ENCODE data around the gene CNR2.

Gene CNR2

GRCh38 chr1:23953020-23953419 lies 39.9 kb upstream of the CNR2 start:
- TF ChIP-seq EZH2 (IDR thresholded peaks at IDR 0.05; ENCODE audit: borderline replicate concordance, low read length) = no peak
- TF ChIP-seq, protein P1, sequence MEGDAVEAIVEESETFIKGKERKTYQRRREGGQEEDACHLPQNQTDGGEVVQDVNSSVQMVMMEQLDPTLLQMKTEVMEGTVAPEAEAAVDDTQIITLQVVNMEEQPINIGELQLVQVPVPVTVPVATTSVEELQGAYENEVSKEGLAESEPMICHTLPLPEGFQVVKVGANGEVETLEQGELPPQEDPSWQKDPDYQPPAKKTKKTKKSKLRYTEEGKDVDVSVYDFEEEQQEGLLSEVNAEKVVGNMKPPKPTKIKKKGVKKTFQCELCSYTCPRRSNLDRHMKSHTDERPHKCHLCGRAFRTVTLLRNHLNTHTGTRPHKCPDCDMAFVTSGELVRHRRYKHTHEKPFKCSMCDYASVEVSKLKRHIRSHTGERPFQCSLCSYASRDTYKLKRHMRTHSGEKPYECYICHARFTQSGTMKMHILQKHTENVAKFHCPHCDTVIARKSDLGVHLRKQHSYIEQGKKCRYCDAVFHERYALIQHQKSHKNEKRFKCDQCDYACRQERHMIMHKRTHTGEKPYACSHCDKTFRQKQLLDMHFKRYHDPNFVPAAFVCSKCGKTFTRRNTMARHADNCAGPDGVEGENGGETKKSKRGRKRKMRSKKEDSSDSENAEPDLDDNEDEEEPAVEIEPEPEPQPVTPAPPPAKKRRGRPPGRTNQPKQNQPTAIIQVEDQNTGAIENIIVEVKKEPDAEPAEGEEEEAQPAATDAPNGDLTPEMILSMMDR (IDR thresholded peaks at IDR 0.05; ENCODE audit: low read length) = no peak
- Histone ChIP-seq H3K36me3 (ENCODE audit: insufficient read depth, low read length) (no peaks in the 10 kb centered on the region), H3K9ac (ENCODE audit: low read length) (no peak overlapping the region), H2AFZ (ENCODE audit: low read length) (no peak overlapping the region), H3K4me2 (ENCODE audit: low read length) (no peak overlapping the region), H3K9me2 (ENCODE audit: low read depth, low read length) (no peaks in the 10 kb centered on the region), H3K9me3 (ENCODE audit: low read length) (no peaks in the 10 kb centered on the region), H3K27me3 (ENCODE audit: insufficient read depth, low read length) (no peaks in the 10 kb centered on the region), H3K4me3 (ENCODE audit: low read depth, low read length, poor library complexity, severe bottlenecking) (no peak overlapping the region), H3F3A (ENCODE audit: insufficient read depth, low read length) (peaks cover 5% of the 10 kb centered on the region; the same call in 1 of the 2 replicates), H4K20me1 (ENCODE audit: insufficient read depth, low read length) (no peaks in the 10 kb centered on the region), H3K4me1 (ENCODE audit: insufficient read depth, low read length, severe bottlenecking) (peaks cover 24% of the 10 kb centered on the region), H3K79me2 (ENCODE audit: insufficient read depth, low read length) (no peaks in the 10 kb centered on the region), H3K27ac (ENCODE audit: low read depth, low read length, poor library complexity, severe bottlenecking) (no peak overlapping the region)

- H3K4me3 ChIP-seq (ENCODE audit: low read depth, low read length, poor library complexity, severe bottlenecking) = no peak overlapping the region
- H3K36me3 ChIP-seq (ENCODE audit: insufficient read depth, low read length) = no peaks in the 10 kb centered on the region
Observed at GRCh38 chr1:23947366-23947765, 34.2 kb upstream of the CNR2 start.

GRCh38 chr1:23936481-23937176 lies 23.5 kb upstream of the CNR2 start:
- H3K4me3 ChIP-seq (ENCODE audit: low read depth, low read length, poor library complexity, severe bottlenecking) = no peak overlapping the region
- H3K9me2 ChIP-seq (ENCODE audit: low read depth, low read length) = no peaks in the 10 kb centered on the region
- H3K4me1 ChIP-seq (ENCODE audit: insufficient read depth, low read length, severe bottlenecking) = peaks cover 2% of the 10 kb centered on the region
- no peaks in the 10 kb centered on the region for H3K36me3 ChIP-seq (ENCODE audit: insufficient read depth, low read length)
- no peak overlapping the region for H3K27ac ChIP-seq (ENCODE audit: low read depth, low read length, poor library complexity, severe bottlenecking)
- H3K9me3 ChIP-seq (ENCODE audit: low read length) = no peaks in the 10 kb centered on the region
- H3K27me3 ChIP-seq (ENCODE audit: insufficient read depth, low read length) = no peaks in the 10 kb centered on the region
- no peaks in the 10 kb centered on the region for H3F3A ChIP-seq (ENCODE audit: insufficient read depth, low read length)
- H4K20me1 ChIP-seq (ENCODE audit: insufficient read depth, low read length) = no peaks in the 10 kb centered on the region
- TF ChIP-seq EZH2 (IDR thresholded peaks at IDR 0.05; ENCODE audit: borderline replicate concordance, low read length) = no peak
- TF ChIP-seq, protein P1 (IDR thresholded peaks at IDR 0.05; ENCODE audit: low read length) = no peak
- H2AFZ ChIP-seq (ENCODE audit: low read length) = no peak overlapping the region
- no peak overlapping the region for H3K9ac ChIP-seq (ENCODE audit: low read length)
- no peaks in the 10 kb centered on the region for H3K79me2 ChIP-seq (ENCODE audit: insufficient read depth, low read length)
- no peak overlapping the region for H3K4me2 ChIP-seq (ENCODE audit: low read length)

More at GRCh38 chr1:23947366-23947765, 34.2 kb upstream of the CNR2 start:
- Histone ChIP-seq H3K4me2 (ENCODE audit: low read length) (no peak overlapping the region), H2AFZ (ENCODE audit: low read length) (no peak overlapping the region), H3F3A (ENCODE audit: insufficient read depth, low read length) (no peaks in the 10 kb centered on the region), H3K27me3 (ENCODE audit: insufficient read depth, low read length) (no peaks in the 10 kb centered on the region; the same call in 1 of the 2 replicates), H3K9me3 (ENCODE audit: low read length) (peaks cover 12% of the 10 kb centered on the region), H4K20me1 (ENCODE audit: insufficient read depth, low read length) (no peaks in the 10 kb centered on the region), H3K4me1 (ENCODE audit: insufficient read depth, low read length, severe bottlenecking) (no peaks in the 10 kb centered on the region), H3K9me2 (ENCODE audit: low read depth, low read length) (no peaks in the 10 kb centered on the region), H3K27ac (ENCODE audit: low read depth, low read length, poor library complexity, severe bottlenecking) (no peak overlapping the region), H3K9ac (ENCODE audit: low read length) (no peak overlapping the region), H3K79me2 (ENCODE audit: insufficient read depth, low read length) (no peaks in the 10 kb centered on the region)
- TF ChIP-seq, protein P1 (IDR thresholded peaks at IDR 0.05; ENCODE audit: low read length) = no peak
- no peak for TF ChIP-seq EZH2 (IDR thresholded peaks at IDR 0.05; ENCODE audit: borderline replicate concordance, low read length)
